ENCODE data around the gene FAM209B. TPM values are rescaled to one million over a fixed set of nuclear protein-coding genes. Genes with fewer than 3 reads are reported as not detected.

FAM209B gene
- total RNA-seq, 1 donor from 2014 or later, result not detected

DNA sequence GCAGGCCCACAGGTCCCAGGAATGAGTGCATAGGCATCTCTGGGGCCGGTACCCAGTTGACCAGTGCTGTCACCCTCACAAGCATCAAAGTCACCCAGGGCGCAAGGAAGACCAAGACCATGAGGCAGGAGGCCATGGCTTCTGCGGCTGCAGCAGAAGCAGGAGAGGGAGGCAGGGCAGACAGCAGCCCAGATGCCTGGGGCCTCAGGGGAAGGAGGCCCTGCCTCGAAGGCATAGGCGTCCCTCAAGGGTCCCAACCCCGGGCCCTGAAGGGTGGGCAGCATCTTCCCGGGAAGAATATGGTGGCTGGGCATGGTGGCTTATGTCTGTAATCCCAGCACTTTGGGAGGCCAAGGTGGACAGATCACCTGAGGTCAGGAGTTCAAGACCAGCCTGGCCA lies 5.5 kb upstream of the FAM209B start:
- no peak overlapping the region for H3K4me2 ChIP-seq
- no peaks in the 10 kb centered on the region for H3K36me3 ChIP-seq
- H3K9ac ChIP-seq, result no peak overlapping the region
- no peak overlapping the region for H3K4me3 ChIP-seq
- no peak overlapping the region for H2AFZ ChIP-seq (replicated peaks)
- H3K9me3 Mint-ChIP-seq, result no peaks in the 10 kb centered on the region
- TF ChIP-seq, protein P1, sequence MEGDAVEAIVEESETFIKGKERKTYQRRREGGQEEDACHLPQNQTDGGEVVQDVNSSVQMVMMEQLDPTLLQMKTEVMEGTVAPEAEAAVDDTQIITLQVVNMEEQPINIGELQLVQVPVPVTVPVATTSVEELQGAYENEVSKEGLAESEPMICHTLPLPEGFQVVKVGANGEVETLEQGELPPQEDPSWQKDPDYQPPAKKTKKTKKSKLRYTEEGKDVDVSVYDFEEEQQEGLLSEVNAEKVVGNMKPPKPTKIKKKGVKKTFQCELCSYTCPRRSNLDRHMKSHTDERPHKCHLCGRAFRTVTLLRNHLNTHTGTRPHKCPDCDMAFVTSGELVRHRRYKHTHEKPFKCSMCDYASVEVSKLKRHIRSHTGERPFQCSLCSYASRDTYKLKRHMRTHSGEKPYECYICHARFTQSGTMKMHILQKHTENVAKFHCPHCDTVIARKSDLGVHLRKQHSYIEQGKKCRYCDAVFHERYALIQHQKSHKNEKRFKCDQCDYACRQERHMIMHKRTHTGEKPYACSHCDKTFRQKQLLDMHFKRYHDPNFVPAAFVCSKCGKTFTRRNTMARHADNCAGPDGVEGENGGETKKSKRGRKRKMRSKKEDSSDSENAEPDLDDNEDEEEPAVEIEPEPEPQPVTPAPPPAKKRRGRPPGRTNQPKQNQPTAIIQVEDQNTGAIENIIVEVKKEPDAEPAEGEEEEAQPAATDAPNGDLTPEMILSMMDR (IDR thresholded peaks at IDR 0.05), result no peak
- TF ChIP-seq EZH2 (IDR thresholded peaks at IDR 0.05), result no peak
- no peaks in the 10 kb centered on the region for H3K27me3 ChIP-seq
- H4K20me1 ChIP-seq (ENCODE audit: low read depth), result no peaks in the 10 kb centered on the region
- no peak overlapping the region for H3K4me3 Mint-ChIP-seq
- no peak for DNase-seq (ENCODE audit: low spot score)
- no peak overlapping the region for H3K27ac ChIP-seq
- H3K9me3 ChIP-seq (ENCODE audit: low read depth), result no peaks in the 10 kb centered on the region
- H3K4me1 ChIP-seq, result no peaks in the 10 kb centered on the region
- H3K27ac Mint-ChIP-seq, result no peak overlapping the region
- peaks cover 4% of the 10 kb centered on the region for H3K27me3 Mint-ChIP-seq (ENCODE audit: insufficient read depth, low read depth)
- no peaks in the 10 kb centered on the region for H3K36me3 Mint-ChIP-seq
- H3K79me2 ChIP-seq (ENCODE audit: low read depth), result no peaks in the 10 kb centered on the region
- no peaks in the 10 kb centered on the region for H3K4me1 Mint-ChIP-seq
- no peaks in the 10 kb centered on the region for H3F3A ChIP-seq (ENCODE audit: low read depth)

DNA sequence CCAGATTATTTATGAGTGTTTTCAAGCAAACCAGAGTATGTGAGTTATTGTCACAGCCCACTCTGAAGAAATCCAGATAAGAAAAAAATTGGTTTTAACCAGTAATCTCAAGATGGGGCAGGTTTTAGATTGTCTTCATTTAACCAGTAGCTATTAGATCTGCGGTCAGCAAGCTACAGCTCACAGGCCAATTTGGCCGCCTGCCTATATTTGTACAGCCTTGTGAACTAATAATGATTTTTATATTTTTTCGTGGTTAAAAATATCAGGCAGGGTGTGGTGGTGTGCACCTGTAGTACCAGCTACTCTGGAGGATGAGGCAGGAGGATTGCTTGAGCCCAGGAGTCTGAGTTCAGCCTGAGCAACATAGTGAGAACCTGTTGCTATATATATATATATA lies 5.0 kb downstream of the FAM209B start:
- Mint-ChIP-seq H3K36me3 (no peaks in the 10 kb centered on the region), H3K27me3 (ENCODE audit: insufficient read depth, low read depth) (peaks cover 3% of the 10 kb centered on the region), H3K4me1 (peaks cover 3% of the 10 kb centered on the region), H3K27ac (no peak overlapping the region), H3K9me3 (no peaks in the 10 kb centered on the region), H3K4me3 (no peak overlapping the region)
- Histone ChIP-seq H3F3A (ENCODE audit: low read depth) (no peaks in the 10 kb centered on the region), H4K20me1 (ENCODE audit: low read depth) (no peaks in the 10 kb centered on the region), H3K36me3 (no peaks in the 10 kb centered on the region), H3K4me3 (no peak overlapping the region), H3K4me1 (no peaks in the 10 kb centered on the region), H2AFZ (replicated peaks) (no peak overlapping the region), H3K9me3 (ENCODE audit: low read depth) (no peaks in the 10 kb centered on the region), H3K27me3 (no peaks in the 10 kb centered on the region), H3K4me2 (no peak overlapping the region), H3K79me2 (ENCODE audit: low read depth) (no peaks in the 10 kb centered on the region), H3K27ac (no peak overlapping the region), H3K9ac (no peak overlapping the region)
- no peak for TF ChIP-seq EZH2phosphoT487 (IDR thresholded peaks at IDR 0.05)
- no peak for TF ChIP-seq EZH2 (IDR thresholded peaks at IDR 0.05)
- TF ChIP-seq, protein P1 (IDR thresholded peaks at IDR 0.05), result no peak
- DNase-seq (ENCODE audit: low spot score), result no peak

DNA sequence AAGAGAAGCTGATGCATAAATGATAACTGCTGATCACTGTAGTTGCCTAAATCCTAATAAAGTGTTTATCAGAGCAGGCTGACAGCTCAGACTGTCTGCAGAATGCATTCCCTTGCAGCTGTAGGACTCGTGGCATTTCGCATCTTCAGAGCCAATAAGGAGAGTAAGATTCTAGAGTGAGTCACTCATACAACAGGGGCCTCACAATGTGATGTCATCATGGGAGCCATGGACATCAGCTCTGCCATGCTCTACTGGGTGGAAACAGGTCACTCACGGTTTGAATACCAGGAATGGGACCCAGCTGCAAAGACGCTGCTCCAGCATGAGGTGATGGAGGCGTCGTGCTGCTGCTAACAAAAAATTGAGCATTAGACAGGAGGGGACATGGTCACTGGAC lies 7.4 kb downstream of the FAM209B start:
- no peak for TF ChIP-seq EZH2phosphoT487 (IDR thresholded peaks at IDR 0.05)
- TF ChIP-seq, protein P1 (IDR thresholded peaks at IDR 0.05), result no peak
- no peak for TF ChIP-seq EZH2 (IDR thresholded peaks at IDR 0.05)
- Histone ChIP-seq H3K79me2 (ENCODE audit: low read depth) (no peaks in the 10 kb centered on the region), H3K9ac (no peak overlapping the region), H2AFZ (replicated peaks) (no peak overlapping the region), H3K4me2 (no peak overlapping the region), H3K36me3 (no peaks in the 10 kb centered on the region), H3K27me3 (no peaks in the 10 kb centered on the region), H3K4me1 (no peaks in the 10 kb centered on the region), H3K27ac (no peak overlapping the region), H3K4me3 (no peak overlapping the region), H4K20me1 (ENCODE audit: low read depth) (no peaks in the 10 kb centered on the region), H3F3A (ENCODE audit: low read depth) (no peaks in the 10 kb centered on the region), H3K9me3 (ENCODE audit: low read depth) (no peaks in the 10 kb centered on the region)
- H3K4me3 Mint-ChIP-seq, result no peak overlapping the region
- peaks cover 3% of the 10 kb centered on the region for H3K4me1 Mint-ChIP-seq
- no peaks in the 10 kb centered on the region for H3K9me3 Mint-ChIP-seq
- H3K27me3 Mint-ChIP-seq (ENCODE audit: insufficient read depth, low read depth), result no peaks in the 10 kb centered on the region
- DNase-seq (ENCODE audit: low spot score), result no peak
- no peak overlapping the region for H3K27ac Mint-ChIP-seq
- H3K36me3 Mint-ChIP-seq, result no peaks in the 10 kb centered on the region
